OCI-LY3 (cell line): ENCODE results near the gene SPEF1.

Experiments used
- H2AFZ ChIP-seq: fragments of 200-600, 300-600 bp; shearing (Covaris generic); 2 replicates; pipeline ENCODE4 v1.6.0; 2014; ENCODE audit warnings: antibody characterized with exemption, low read depth, low read length
- H3K27ac ChIP-seq: fragments of 200-600, 300-600 bp; sonication (generic); 2 replicates; pipeline ENCODE4 v1.5.1; 2014; ENCODE audit warnings: mild to moderate bottlenecking, low read length, moderate library complexity, mixed read lengths
- H3K27me3 ChIP-seq: fragments of 200-600, 300-600 bp; sonication (generic); 2 replicates; pipeline ENCODE4 v1.6.1; 2014; ENCODE audit warnings: low read depth, low read length, mixed read lengths
- H3K36me3 ChIP-seq: fragments of 200-600, 300-600 bp; sonication (generic); replicated peaks from 2 replicates; pipeline ENCODE3; 2014; ENCODE audit warnings: low read depth, low read length, mixed read lengths
- H3K4me1 ChIP-seq: fragments of 300-600, 200-600 bp; sonication (generic); 2 replicates; pipeline ENCODE4 v1.6.1; 2014; ENCODE audit warnings: low read length, mixed read lengths
- H3K4me2 ChIP-seq: fragments of 200-600, 300-600 bp; sonication (generic); 2 replicates; pipeline ENCODE4 v1.6.1; 2014; ENCODE audit warnings: low read length, mixed read lengths
- H3K4me3 ChIP-seq: fragments of 300-600, 200-600 bp; sonication (generic); 2 replicates; pipeline ENCODE4 v1.5.1; 2014; ENCODE audit warnings: antibody characterized with exemption, mild to moderate bottlenecking, low read length, moderate library complexity
- H3K79me2 ChIP-seq: fragments of 300-600, 200-600 bp; shearing (Covaris generic); 2 replicates; pipeline ENCODE4 v1.6.1; 2014; ENCODE audit warnings: mild to moderate bottlenecking, low read length, mixed read lengths
- H3K9ac ChIP-seq: fragments of 300-600, 200-600 bp; shearing (Covaris generic); 2 replicates; pipeline ENCODE4 v1.6.0; 2014; ENCODE audit warnings: mild to moderate bottlenecking, low read length, moderate library complexity
- H3K9me3 ChIP-seq: fragments of 200-600, 300-600 bp; shearing (Covaris generic); 2 replicates; pipeline ENCODE4 v1.6.1; 2014; ENCODE audit warnings: low read length, mixed read lengths; ENCODE audit not compliant: insufficient read depth
- H4K20me1 ChIP-seq: fragments of 200-600, 300-600 bp; sonication (generic); 2 replicates; pipeline ENCODE4 v1.6.1; 2016; ENCODE audit warnings: low read length, mixed read lengths; ENCODE audit not compliant: insufficient read depth
- EZH2phosphoT487 ChIP-seq: fragments of 200-600 bp; shearing (Covaris generic); IDR thresholded peaks from 2 replicates; pipeline ENCODE4 v1.6.1; 2018; ENCODE audit warnings: antibody characterized with exemption, mixed run types, low read depth
- TF ChIP-seq, protein P1 (sequence below): fragments of 200-600, 300-600 bp; sonication (generic); IDR thresholded peaks from 2 replicates; pipeline ENCODE4 v1.5.1; 2014; ENCODE audit warnings: antibody characterized with exemption, low read length, low read depth

The SPEF1 gene

DNA sequence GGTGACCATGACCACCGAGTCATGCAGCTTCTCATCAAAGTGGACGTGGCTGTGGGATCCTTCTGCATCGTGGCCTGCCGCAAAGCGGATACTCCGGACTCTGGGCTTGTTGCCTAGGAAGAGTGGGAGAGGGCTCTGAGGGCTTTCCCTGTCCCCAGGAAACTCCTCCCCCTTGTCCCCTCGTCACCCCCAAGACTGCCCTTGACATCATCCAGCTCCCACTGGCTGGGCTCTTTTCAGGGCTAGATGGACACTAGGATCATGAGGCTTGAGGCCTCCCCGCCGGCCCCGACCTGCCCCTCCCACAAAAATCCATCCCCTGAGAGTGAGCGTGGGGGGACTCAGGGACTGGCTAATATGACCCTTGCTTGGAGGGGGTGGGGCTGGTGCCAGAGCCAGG lies 22.7 kb downstream of the SPEF1 start:
- Histone ChIP-seq H3K36me3 (peaks cover 12% of the 10 kb centered on the region), H3K79me2 (no peaks in the 10 kb centered on the region), H3K9me3 (no peaks in the 10 kb centered on the region), H3K27me3 (no peaks in the 10 kb centered on the region), H2AFZ (no peak overlapping the region), H3K4me3 (no peak overlapping the region), H4K20me1 (no peaks in the 10 kb centered on the region), H3K4me2 (no peak overlapping the region), H3K27ac (no peak overlapping the region), H3K9ac (no peak overlapping the region), H3K4me1 (no peaks in the 10 kb centered on the region)
- TF ChIP-seq, protein P1, sequence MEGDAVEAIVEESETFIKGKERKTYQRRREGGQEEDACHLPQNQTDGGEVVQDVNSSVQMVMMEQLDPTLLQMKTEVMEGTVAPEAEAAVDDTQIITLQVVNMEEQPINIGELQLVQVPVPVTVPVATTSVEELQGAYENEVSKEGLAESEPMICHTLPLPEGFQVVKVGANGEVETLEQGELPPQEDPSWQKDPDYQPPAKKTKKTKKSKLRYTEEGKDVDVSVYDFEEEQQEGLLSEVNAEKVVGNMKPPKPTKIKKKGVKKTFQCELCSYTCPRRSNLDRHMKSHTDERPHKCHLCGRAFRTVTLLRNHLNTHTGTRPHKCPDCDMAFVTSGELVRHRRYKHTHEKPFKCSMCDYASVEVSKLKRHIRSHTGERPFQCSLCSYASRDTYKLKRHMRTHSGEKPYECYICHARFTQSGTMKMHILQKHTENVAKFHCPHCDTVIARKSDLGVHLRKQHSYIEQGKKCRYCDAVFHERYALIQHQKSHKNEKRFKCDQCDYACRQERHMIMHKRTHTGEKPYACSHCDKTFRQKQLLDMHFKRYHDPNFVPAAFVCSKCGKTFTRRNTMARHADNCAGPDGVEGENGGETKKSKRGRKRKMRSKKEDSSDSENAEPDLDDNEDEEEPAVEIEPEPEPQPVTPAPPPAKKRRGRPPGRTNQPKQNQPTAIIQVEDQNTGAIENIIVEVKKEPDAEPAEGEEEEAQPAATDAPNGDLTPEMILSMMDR = no peak

- Histone ChIP-seq H3K4me1 (no peaks in the 10 kb centered on the region), H3K27ac (no peak overlapping the region), H3K9me3 (no peaks in the 10 kb centered on the region), H3K79me2 (no peaks in the 10 kb centered on the region), H3K36me3 (peaks cover 12% of the 10 kb centered on the region), H3K4me3 (no peak overlapping the region), H3K9ac (no peak overlapping the region), H3K4me2 (no peak overlapping the region), H2AFZ (no peak overlapping the region), H3K27me3 (no peaks in the 10 kb centered on the region), H4K20me1 (no peaks in the 10 kb centered on the region; the same call in 1 of the 2 replicates)
- TF ChIP-seq, protein P1 = no peak
- no peak for TF ChIP-seq EZH2phosphoT487
Measured at GRCh38 chr20:3757268-3757667, 24.0 kb downstream of the SPEF1 start.

DNA sequence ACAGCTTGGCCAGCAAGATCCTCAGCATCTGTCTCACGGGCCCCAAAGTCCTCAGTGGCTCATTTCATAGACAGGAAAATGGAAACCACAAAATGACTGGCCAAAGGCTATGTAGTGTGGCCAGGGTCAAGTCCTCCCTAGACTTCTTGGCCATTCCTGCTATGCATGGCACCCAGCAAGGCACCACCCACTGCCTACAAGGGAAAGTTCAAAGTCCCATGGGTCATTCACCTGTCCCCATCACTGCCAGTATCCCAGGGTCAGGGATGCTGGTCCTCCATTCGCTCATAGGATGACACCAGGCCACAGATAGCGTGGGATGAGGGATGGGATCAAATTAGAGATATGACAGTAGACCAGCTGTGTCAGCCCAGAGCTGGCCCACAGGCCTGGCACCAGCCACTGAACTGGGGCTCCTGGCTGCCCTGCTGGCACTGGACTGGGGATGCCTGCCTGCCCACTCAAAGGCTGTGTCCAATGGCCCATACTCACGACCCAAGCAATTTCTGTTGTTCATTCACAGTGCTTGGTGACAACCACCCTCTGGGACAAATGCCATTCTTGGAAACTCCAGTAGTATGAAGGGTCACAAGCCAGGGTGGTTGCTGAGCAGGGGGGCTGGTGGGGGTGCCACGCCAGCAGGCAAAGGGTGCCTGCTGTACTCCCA lies 25.3 kb downstream of the SPEF1 start:
- Histone ChIP-seq H4K20me1 (no peaks in the 10 kb centered on the region; the same call in 1 of the 2 replicates), H3K9ac (no peak overlapping the region), H3K79me2 (no peaks in the 10 kb centered on the region), H3K4me1 (no peaks in the 10 kb centered on the region), H3K4me3 (no peak overlapping the region), H2AFZ (no peak overlapping the region), H3K9me3 (no peaks in the 10 kb centered on the region), H3K4me2 (no peak overlapping the region), H3K36me3 (peaks cover 14% of the 10 kb centered on the region), H3K27ac (no peak overlapping the region), H3K27me3 (no peaks in the 10 kb centered on the region)
- no peak for TF ChIP-seq EZH2phosphoT487
- TF ChIP-seq, protein P1 = no peak

GRCh38 chr20:3755269-3755668 lies 26.0 kb downstream of the SPEF1 start:
- Histone ChIP-seq H2AFZ (no peak overlapping the region), H3K9ac (no peak overlapping the region), H3K36me3 (peaks cover 14% of the 10 kb centered on the region), H3K4me3 (no peak overlapping the region), H3K79me2 (no peaks in the 10 kb centered on the region), H4K20me1 (no peaks in the 10 kb centered on the region; the same call in 1 of the 2 replicates), H3K4me2 (no peak overlapping the region), H3K9me3 (no peaks in the 10 kb centered on the region), H3K4me1 (no peaks in the 10 kb centered on the region), H3K27ac (no peak overlapping the region), H3K27me3 (no peaks in the 10 kb centered on the region)
- TF ChIP-seq, protein P1 = no peak
- TF ChIP-seq EZH2phosphoT487 = no peak
